Measurements from ENCODE around the gene GAST. TPM values are rescaled to one million over a fixed set of nuclear protein-coding genes. Genes with fewer than 3 reads are reported as not detected.

Gene GAST
- total and polyA plus RNA-seq, 3 donors from 2014 or later = not detected

- Histone ChIP-seq H3K27me3 (no peaks in the 10 kb centered on the region), H3K4me1 (peaks cover 16% of the 10 kb centered on the region), H3K9me3 (no peaks in the 10 kb centered on the region), H3K4me3 (peak within 1 kb of the TSS; percentile 29 to 55), H3K27ac (no peak within 1 kb of the TSS), H3K36me3 (ENCODE audit: low read depth, missing control alignments) (no peaks in the 10 kb centered on the region)
- no peak for TF ChIP-seq POLR2A (IDR thresholded peaks at IDR 0.05)
- TF ChIP-seq, protein P1, sequence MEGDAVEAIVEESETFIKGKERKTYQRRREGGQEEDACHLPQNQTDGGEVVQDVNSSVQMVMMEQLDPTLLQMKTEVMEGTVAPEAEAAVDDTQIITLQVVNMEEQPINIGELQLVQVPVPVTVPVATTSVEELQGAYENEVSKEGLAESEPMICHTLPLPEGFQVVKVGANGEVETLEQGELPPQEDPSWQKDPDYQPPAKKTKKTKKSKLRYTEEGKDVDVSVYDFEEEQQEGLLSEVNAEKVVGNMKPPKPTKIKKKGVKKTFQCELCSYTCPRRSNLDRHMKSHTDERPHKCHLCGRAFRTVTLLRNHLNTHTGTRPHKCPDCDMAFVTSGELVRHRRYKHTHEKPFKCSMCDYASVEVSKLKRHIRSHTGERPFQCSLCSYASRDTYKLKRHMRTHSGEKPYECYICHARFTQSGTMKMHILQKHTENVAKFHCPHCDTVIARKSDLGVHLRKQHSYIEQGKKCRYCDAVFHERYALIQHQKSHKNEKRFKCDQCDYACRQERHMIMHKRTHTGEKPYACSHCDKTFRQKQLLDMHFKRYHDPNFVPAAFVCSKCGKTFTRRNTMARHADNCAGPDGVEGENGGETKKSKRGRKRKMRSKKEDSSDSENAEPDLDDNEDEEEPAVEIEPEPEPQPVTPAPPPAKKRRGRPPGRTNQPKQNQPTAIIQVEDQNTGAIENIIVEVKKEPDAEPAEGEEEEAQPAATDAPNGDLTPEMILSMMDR (IDR thresholded peaks at IDR 0.05) = no peak
- WGBS, 2 donors = 1 to 2% methylated on average over 38 to 60 of the region's 77 CpGs
- peak; percentile 65 for DNase-seq
- intact Hi-C loops (cut with DNase I; ENCODE audit: low total_unique reads) = loop anchor here (10.0 kb wide), 1 partner anchor 60 kb away; no protein-coding TSS in a partner anchor
Measured at GRCh38 chr17:41734139-41734948, 22.2 kb downstream of the GAST start, which contains the start of gene HAP1. Gene HAP1 (minus strand): TSS chr17:41734643. CDS start chr17:41734634, 9 bp downstream.

- TF ChIP-seq, protein P1 (IDR thresholded peaks at IDR 0.05) = no peak
- no peak for TF ChIP-seq POLR2A (IDR thresholded peaks at IDR 0.05)
- intact Hi-C loops (cut with DNase I; ENCODE audit: low total_unique reads) = loop anchor here (10.0 kb wide), 1 partner anchor 60 kb away; no protein-coding TSS in a partner anchor
- Histone ChIP-seq H3K9me3 (no peaks in the 10 kb centered on the region), H3K4me1 (peaks cover 16% of the 10 kb centered on the region), H3K36me3 (ENCODE audit: low read depth, missing control alignments) (no peaks in the 10 kb centered on the region), H3K4me3 (peak overlapping the region in 1 of 2 donors; percentile 55), H3K27ac (no peak overlapping the region), H3K27me3 (no peaks in the 10 kb centered on the region)
- 3 to 4% methylated on average over 20 to 21 of the region's 23 CpGs for WGBS, 2 donors
- DNase-seq = no peak
Measured at GRCh38 chr17:41734949-41735313, 22.8 kb downstream of the GAST start.

- H3K36me3 ChIP-seq (ENCODE audit: low read depth, missing control alignments) = no peaks in the 10 kb centered on the region
- no peak overlapping the region for H3K4me3 ChIP-seq
- intact Hi-C loops (cut with DNase I; ENCODE audit: low total_unique reads) = loop anchor here (10.0 kb wide), 1 partner anchor 59 kb away; no protein-coding TSS in a partner anchor
- no peaks in the 10 kb centered on the region for H3K27me3 ChIP-seq
- DNase-seq = no peak
- H3K4me1 ChIP-seq = peaks cover 16% of the 10 kb centered on the region
- no peaks in the 10 kb centered on the region for H3K9me3 ChIP-seq
- no peak overlapping the region for H3K27ac ChIP-seq
- WGBS, 2 donors = 85 to 92% methylated on average over 4 of the region's 4 CpGs
- TF ChIP-seq, protein P1 (IDR thresholded peaks at IDR 0.05) = no peak
- no peak for TF ChIP-seq POLR2A (IDR thresholded peaks at IDR 0.05)
Measured at GRCh38 chr17:41735744-41736143, 23.6 kb downstream of the GAST start.

GRCh38 chr17:41736983-41737679 is 25.0 kb downstream of the GAST start:
- TF ChIP-seq POLR2A (IDR thresholded peaks at IDR 0.05) = no peak
- TF ChIP-seq, protein P1 (IDR thresholded peaks at IDR 0.05) = no peak
- H3K27me3 ChIP-seq = no peaks in the 10 kb centered on the region
- 73 to 77% methylated on average over 15 to 17 of the region's 17 CpGs for WGBS, 2 donors

More at GRCh38 chr17:41736983-41737679, 25.0 kb downstream of the GAST start:
- no peak for DNase-seq
- Histone ChIP-seq H3K27ac (no peak overlapping the region), H3K4me1 (peaks cover 16% of the 10 kb centered on the region), H3K4me3 (no peak overlapping the region), H3K36me3 (ENCODE audit: low read depth, missing control alignments) (no peaks in the 10 kb centered on the region), H3K9me3 (no peaks in the 10 kb centered on the region)
- intact Hi-C loops (cut with DNase I; ENCODE audit: low total_unique reads) = loop anchor here (10.0 kb wide), 1 partner anchor 58 kb away; no protein-coding TSS in a partner anchor

Measured in testis (tissue), 3 donors.